Uterus (tissue), 2 donors: ENCODE data around the gene TCTN3.

Experiments used
- CTCF ChIP-seq, 4 experiments: fragments of 200-600 bp in 2 of 4; fragments of 450-650 bp in 2 of 4; sonication (generic) in 2 of 4; IDR thresholded peaks; one replicate each; pipeline ENCODE4 v1.5.1; 2016 to 2019; ENCODE audit warnings: antibody characterized with exemption in 4 of 4, mild to moderate bottlenecking in 2 of 4, moderate library complexity in 1 of 4
- POLR2A ChIP-seq, 2 donors: fragments of 450-650 bp; IDR thresholded peaks; one replicate each; pipeline ENCODE4 v1.6.1; 2016; ENCODE audit warnings: antibody characterized with exemption in 2 of 2, mild to moderate bottlenecking in 1 of 2, moderate library complexity in 1 of 2

- TF ChIP-seq POLR2A (IDR thresholded peaks at IDR 0.05) (no peak), CTCF (IDR thresholded peaks at IDR 0.05) (no peak)
Measured at GRCh38 chr10:95635319-95635733, 58.4 kb downstream of the TCTN3 start.
